NB4 (cell line): ENCODE data around the gene SEC16A.

Source experiments
- MYC ChIP-seq: IDR thresholded peaks from 2 replicates; pipeline ENCODE4 v1.6.1; 2011; ENCODE audit warnings: low read depth, low read length
- TF ChIP-seq, protein P1 (sequence below): IDR thresholded peaks from one replicate; pipeline ENCODE4 v1.5.1; 2012; ENCODE audit warnings: low read depth, low read length

DNA sequence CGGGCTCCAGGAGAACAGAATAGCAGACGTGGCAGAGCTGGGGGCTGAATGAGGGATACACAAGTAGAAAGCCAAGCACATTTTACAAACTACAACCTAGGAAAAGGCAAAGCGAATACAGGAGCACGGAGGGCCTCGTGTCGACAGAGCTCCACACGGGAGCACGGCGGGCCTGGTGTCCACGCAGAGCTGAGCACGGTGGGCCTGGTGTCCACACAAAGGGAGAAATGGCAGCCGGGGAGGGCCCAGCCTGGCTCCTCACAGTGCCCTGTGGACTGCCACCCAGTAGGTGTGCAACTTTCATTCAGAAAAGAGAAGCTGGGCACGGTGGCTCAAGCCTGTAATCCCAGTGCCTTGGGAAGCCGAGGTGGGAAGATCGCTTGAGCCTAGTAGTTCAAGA lies 39.8 kb downstream of the SEC16A start:
- TF ChIP-seq, protein P1, sequence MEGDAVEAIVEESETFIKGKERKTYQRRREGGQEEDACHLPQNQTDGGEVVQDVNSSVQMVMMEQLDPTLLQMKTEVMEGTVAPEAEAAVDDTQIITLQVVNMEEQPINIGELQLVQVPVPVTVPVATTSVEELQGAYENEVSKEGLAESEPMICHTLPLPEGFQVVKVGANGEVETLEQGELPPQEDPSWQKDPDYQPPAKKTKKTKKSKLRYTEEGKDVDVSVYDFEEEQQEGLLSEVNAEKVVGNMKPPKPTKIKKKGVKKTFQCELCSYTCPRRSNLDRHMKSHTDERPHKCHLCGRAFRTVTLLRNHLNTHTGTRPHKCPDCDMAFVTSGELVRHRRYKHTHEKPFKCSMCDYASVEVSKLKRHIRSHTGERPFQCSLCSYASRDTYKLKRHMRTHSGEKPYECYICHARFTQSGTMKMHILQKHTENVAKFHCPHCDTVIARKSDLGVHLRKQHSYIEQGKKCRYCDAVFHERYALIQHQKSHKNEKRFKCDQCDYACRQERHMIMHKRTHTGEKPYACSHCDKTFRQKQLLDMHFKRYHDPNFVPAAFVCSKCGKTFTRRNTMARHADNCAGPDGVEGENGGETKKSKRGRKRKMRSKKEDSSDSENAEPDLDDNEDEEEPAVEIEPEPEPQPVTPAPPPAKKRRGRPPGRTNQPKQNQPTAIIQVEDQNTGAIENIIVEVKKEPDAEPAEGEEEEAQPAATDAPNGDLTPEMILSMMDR: no peak
- TF ChIP-seq MYC: no peak
